Duodenal mucosa (tissue), 2 donors: ENCODE measurements around the gene CFD.

ENCODE experiments used
- H3K27ac ChIP-seq: one replicate; pipeline ENCODE4 v1.7.0; 2013; ENCODE audit warnings: low read depth, low read length
- H3K27me3 ChIP-seq, 2 donors: one replicate each; pipeline ENCODE4 v1.7.0; 2013; ENCODE audit warnings: low read length in 2 of 2, control low read depth in 1 of 2; ENCODE audit not compliant: insufficient read depth in 2 of 2, control insufficient read depth in 1 of 2
- H3K36me3 ChIP-seq, 2 donors: one replicate each; pipeline ENCODE4 v1.7.0; 2013; ENCODE audit warnings: low read length in 2 of 2, control low read depth in 1 of 2; ENCODE audit not compliant: insufficient read depth in 2 of 2, control insufficient read depth in 1 of 2
- H3K4me1 ChIP-seq, 2 donors: one replicate each; pipeline ENCODE4 v1.7.0; 2013; ENCODE audit warnings: low read length in 2 of 2, control low read depth in 1 of 2; ENCODE audit not compliant: insufficient read depth in 2 of 2, control insufficient read depth in 1 of 2
- H3K4me3 ChIP-seq, 2 donors: one replicate each; pipeline ENCODE4 v1.7.0; 2013; ENCODE audit warnings: low read length in 2 of 2, low read depth in 1 of 2
- H3K9ac ChIP-seq, 2 donors: one replicate each; pipeline ENCODE4 v1.7.0; 2013; ENCODE audit warnings: low read length in 2 of 2, low read depth in 1 of 2
- H3K9me3 ChIP-seq, 2 donors: one replicate each; pipeline ENCODE4 v1.7.0; 2013; ENCODE audit warnings: low read length in 2 of 2, control low read depth in 1 of 2; ENCODE audit not compliant: control insufficient read depth in 1 of 2

The CFD gene

DNA sequence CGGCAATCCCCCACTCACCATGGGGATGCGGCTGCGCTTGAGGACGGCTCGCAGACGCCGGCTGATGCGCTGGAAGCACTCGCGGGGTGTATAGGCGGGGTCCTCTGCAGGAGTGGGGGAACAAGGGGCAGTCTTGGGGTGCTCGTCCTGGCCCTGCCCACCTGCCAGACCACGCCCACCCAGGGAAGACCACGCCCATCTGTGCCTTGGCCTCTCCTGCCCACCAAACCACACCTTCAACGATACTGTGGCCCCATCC, 40.5 kb downstream of the CFD start:
- Histone ChIP-seq H3K36me3 (peaks cover 3 to 23% of the 10 kb centered on the region in 2 donors), H3K9me3 (no peaks in the 10 kb centered on the region), H3K4me1 (no peaks in the 10 kb centered on the region), H3K4me3 (no peak overlapping the region), H3K27ac (no peak overlapping the region), H3K9ac (no peak overlapping the region), H3K27me3 (no peaks in the 10 kb centered on the region)

DNA sequence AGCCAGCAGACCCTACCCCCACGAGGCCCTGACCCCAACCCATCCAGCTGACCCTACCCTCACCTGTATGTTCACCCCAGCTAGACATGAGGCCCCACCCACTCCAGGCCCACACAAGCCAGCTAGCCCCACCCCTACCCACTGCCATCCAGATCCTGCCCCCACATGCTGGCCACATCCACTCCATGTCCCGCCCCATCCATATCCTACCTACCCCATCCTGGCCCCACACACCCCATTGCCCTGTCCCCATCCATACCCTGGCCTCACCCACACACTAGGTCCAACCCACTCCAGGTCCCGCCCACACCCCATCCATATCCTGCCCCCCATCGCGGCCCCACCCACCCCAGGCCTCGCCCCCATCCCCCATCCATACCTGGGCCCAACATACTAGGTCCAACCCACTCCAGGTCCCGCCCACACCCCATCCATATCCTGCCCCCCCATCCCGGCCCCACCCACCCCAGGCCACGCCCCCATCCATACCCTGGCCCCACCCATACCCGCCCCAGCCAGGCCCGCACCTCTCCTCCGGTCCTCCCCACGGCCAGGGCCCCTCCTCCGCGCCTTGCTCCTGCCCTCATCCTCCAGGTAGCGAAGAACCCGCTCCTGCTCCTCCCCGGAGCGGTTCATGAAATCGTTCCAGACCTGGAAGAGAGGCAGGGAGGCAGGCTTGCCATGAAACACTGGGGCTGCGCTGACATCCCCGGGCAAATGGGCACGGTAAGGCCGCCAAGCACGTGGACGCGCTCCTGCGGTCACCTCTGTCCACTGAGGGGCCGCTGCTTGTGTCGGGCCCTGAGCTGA, 41.0 kb downstream of the CFD start:
- H3K4me1 ChIP-seq = no peaks in the 10 kb centered on the region
- H3K27me3 ChIP-seq = no peaks in the 10 kb centered on the region
- H3K36me3 ChIP-seq = peaks cover 3 to 23% of the 10 kb centered on the region in 2 donors
- H3K9ac ChIP-seq = no peak overlapping the region
- no peak overlapping the region for H3K4me3 ChIP-seq
- no peak overlapping the region for H3K27ac ChIP-seq
- no peaks in the 10 kb centered on the region for H3K9me3 ChIP-seq

DNA sequence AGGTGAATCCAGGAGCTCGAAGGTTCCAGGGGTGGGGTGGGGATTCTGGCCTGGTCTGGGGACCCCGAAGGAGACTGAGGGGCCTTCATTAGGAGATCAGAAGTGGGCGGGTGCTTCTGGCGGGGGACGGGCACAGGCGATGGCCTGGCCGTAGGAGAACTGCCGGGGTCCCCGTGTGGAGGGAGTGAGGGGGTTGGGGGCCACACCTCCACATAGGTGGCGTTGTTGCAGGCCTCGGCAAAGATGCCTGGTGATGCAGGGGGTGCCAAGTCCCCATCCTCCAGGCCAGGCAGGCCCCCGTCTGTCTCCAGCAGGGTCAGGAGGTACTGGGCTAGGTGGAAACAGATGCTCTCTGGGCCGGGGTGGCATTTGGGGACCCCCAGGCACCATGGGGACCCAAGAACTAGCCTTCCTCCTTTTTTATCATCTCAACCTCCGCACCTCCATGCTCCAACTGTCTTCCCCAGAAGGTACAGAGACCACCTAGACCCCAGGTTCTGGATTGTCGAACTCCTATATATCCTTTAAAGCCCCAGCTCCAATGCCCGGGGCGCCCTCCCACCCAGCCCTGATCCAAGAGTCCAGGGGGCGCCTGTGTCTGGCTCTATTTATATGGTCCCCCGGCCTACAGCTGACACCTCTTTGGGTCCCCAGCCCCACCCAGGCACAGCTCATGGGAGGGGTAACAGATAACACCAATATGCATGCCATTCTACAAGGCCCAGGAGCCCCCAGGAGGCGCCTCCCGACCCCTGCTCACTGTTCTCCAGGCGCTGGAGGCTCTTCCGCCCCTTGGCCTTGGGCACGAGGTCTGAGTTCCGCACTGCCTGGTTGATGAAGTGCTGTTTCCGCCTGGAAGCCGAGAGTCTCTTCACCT, 42.0 kb downstream of the CFD start:
- Histone ChIP-seq H3K36me3 (peaks cover 3 to 23% of the 10 kb centered on the region in 2 donors), H3K9ac (no peak overlapping the region), H3K4me1 (no peaks in the 10 kb centered on the region), H3K27ac (no peak overlapping the region), H3K9me3 (no peaks in the 10 kb centered on the region), H3K4me3 (no peak overlapping the region), H3K27me3 (no peaks in the 10 kb centered on the region)

DNA sequence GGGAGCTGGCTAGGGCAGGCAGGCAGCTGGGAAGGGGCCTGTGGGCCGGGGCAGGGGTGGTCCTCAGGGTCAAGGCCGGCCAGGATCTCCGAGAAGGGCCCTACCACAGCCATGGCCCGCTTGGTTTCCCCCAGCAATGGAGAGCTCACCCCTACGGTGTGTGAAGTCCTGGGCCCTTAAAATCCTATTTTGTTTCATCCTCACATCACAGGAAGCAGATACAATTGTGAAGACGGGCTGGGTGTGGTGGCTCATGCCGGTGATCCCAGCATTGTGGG, 42.6 kb downstream of the CFD start:
- Histone ChIP-seq H3K4me3 (no peak overlapping the region), H3K27me3 (no peaks in the 10 kb centered on the region), H3K9ac (no peak overlapping the region), H3K9me3 (no peaks in the 10 kb centered on the region), H3K36me3 (peaks cover 3 to 21% of the 10 kb centered on the region in 2 donors), H3K27ac (no peak overlapping the region), H3K4me1 (no peaks in the 10 kb centered on the region)

DNA sequence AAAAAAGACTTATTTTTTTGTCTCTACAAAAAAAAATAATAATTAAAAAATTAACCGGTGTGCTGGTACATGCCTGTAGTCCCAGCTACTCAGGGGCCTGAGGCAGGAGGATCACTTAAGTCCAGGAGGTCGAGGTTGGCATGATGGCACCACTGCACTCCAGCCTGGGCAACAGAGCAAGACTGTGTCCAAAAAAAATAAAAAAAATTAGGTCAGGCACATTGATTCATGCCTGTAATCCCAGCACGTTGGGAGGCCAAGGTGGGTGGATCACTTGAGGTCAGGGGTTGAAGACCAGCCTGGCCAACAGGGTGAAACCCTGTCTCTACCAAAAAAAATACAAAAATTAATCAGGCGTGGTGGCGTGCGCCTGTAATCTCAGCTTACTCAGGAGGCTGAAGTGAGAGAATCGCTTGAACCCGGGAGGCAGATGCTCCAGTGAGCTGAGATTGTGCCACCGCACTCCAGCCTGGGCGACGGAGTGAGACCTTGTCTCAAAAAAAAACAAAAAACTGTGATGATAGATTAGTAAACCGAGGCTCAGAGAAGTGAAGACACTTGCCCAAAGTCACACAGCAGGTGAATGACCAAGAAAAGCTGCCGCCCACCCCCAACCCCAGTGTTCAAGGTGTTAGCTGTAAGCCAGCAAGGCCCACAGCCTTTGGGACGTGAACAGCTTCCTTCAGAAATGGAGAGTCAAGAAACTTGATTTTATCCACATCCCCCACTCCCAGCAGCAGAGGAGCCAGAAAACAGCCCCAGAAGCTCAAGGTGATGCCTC, 43.2 kb downstream of the CFD start:
- H3K9me3 ChIP-seq = no peaks in the 10 kb centered on the region
- H3K27me3 ChIP-seq = no peaks in the 10 kb centered on the region
- no peak overlapping the region for H3K27ac ChIP-seq
- no peak overlapping the region for H3K4me3 ChIP-seq
- H3K36me3 ChIP-seq = peaks cover 3 to 15% of the 10 kb centered on the region in 2 donors
- no peaks in the 10 kb centered on the region for H3K4me1 ChIP-seq
- no peak overlapping the region for H3K9ac ChIP-seq

DNA sequence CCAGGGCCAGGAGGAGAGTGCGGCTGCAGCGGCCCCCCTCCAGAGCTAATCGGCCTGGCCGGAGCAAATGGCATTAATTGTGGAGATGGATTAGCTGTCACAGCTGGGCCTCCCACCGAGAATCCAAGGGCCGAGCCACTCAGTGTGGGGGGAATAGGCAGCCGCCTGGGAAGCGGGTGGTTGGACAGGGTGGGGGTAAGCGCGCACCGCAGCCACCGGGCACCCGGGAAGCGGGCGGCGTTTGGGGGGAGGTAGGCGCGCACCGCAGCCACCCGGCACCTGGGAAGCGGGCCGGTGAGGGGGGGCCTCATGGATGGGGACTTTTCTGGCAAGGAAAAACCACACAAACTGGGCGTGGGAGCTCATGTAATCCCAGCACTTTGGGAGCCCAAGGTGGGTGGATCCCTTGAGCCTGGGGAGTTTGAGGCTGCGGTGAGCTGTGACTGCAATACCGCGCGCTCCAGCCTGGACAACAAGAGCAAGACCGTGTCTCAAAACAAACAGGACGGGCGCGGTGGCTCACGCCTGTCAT, 43.9 kb downstream of the CFD start:
- Histone ChIP-seq H3K4me1 (no peaks in the 10 kb centered on the region), H3K27ac (no peak overlapping the region), H3K9ac (no peak overlapping the region), H3K27me3 (no peaks in the 10 kb centered on the region), H3K4me3 (no peak overlapping the region), H3K9me3 (no peaks in the 10 kb centered on the region), H3K36me3 (peaks cover 3 to 15% of the 10 kb centered on the region in 2 donors)

DNA sequence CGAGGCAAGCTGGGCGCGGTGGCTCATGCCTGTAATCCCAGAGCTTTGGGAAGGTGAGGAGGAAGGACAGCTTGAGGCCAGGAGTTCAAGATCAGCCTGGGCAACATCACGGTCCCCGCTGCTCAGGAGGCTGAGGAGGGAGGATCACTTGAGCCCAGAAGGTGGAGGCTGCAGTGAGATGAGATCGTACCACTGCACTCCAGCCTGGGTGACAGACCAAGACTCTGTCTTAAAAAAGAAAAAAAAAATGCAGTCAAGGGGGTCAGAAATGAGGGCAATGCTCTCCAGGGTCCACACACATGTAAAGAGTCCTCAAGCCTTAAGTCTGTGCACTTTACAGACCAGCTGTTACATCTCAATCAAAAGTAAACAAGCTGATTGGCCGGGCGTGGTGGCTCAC, 45.1 kb downstream of the CFD start:
- Histone ChIP-seq H3K36me3 (peaks cover 3 to 7% of the 10 kb centered on the region in 2 donors), H3K9ac (no peak overlapping the region), H3K4me3 (no peak overlapping the region), H3K4me1 (peaks cover 6 to 9% of the 10 kb centered on the region in 2 donors), H3K27me3 (no peaks in the 10 kb centered on the region), H3K9me3 (no peaks in the 10 kb centered on the region), H3K27ac (no peak overlapping the region)

DNA sequence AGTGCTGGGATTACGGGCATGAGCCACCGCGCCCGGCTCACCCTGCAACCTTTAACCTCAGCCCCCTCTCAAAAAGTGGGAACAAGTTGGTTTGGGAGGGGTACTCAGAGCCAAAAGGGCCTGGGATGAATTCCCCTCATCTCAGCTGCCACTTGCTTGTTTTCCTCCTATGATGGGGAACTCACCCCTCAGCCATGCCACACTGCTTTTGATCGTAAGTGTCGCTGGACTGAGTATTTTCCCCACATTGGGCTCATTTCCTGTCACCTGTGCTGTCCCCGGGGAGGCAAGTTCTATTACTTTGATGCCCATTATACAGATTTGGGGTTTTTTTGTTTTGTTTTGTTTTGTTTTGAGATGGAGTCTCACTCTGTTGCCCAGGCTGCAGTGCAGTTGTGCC, 47.0 kb downstream of the CFD start:
- Histone ChIP-seq H3K9me3 (no peaks in the 10 kb centered on the region), H3K9ac (no peak overlapping the region), H3K4me3 (no peak overlapping the region), H3K27me3 (no peaks in the 10 kb centered on the region), H3K36me3 (peaks cover under 1 to 3% of the 10 kb centered on the region in 2 donors), H3K27ac (no peak overlapping the region), H3K4me1 (peaks cover 10 to 13% of the 10 kb centered on the region in 2 donors)

DNA sequence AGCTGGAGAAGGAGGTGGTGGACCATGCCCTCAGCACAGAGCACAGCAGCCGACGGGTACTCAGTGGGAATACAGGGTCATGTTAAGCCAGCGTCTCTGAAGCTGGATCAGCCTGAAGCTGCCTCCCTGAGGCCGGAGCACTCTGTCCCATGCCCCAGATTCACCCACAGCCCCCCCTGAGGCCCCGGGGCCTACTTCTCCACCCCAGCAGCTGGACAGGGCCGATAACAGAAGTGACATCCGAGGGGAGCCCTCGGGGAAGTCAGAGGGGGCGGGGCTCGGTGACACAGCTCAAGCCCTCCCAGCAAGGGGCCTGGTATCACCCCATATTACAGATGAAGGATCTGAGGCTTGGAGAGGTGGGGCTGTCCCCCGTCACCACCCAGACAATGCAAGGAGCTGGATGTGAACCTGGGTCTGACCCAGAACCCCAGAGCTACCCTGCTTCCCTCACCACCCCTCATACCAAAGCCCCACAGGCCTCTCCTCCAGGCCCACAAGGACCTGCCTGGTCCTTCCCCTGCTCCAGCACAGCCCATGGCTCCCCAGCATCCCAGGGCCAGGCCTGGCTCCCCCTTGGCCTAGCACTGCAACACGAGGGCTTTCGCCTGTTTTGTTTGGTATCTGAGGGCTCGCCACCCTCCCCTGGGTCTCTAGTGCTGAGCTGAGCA, 47.9 kb downstream of the CFD start:
- no peak overlapping the region for H3K4me3 ChIP-seq
- H3K27ac ChIP-seq = no peak overlapping the region
- peaks cover 10 to 13% of the 10 kb centered on the region in 2 donors for H3K4me1 ChIP-seq
- H3K36me3 ChIP-seq = no peaks in the 10 kb centered on the region
- H3K27me3 ChIP-seq = no peaks in the 10 kb centered on the region
- no peaks in the 10 kb centered on the region for H3K9me3 ChIP-seq
- no peak overlapping the region for H3K9ac ChIP-seq
